HG03558 (cell line): ENCODE data around the gene FAM98A.
A peak's percentile ranks its signal among the peaks of the same experiment; 100 is the strongest.

Experiments
- ATAC-seq: cut with Tn5 transposase; IDR thresholded peaks from one replicate; pipeline ENCODE4 v1.9.1; 2021; ENCODE audit warnings: moderate number of reproducible peaks; ENCODE audit not compliant: unreplicated experiment; ENCODE audit errors: extremely low read depth

The FAM98A gene

GRCh38 chr2:33599175-33599942 lies at the start of gene FAM98A:
Gene FAM98A, minus strand, starts transcription at chr2:33599299. Its CDS starts 78 bp downstream, at chr2:33599221.
- ATAC-seq: peak; percentile 79

DNA sequence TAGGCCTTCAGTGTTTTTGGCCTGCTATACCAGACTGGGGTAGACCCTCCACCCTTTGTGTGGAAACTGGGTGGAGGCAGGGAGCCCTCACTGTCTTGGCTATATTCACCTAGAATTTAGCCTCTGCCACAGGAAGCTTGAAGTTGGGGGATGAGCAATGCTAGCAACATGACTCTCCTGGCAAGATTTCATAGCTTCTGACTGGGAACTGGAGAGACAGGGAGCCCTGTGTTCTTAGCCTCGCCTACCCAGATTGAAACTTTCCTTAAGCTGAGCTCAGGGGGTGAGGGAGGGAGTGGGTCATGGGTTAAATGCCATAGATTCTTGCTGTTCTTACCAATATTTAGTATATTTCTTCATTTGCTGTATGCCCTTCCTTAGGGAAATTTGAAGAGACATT lies 46.8 kb upstream of the FAM98A start:
- no peak for ATAC-seq

DNA sequence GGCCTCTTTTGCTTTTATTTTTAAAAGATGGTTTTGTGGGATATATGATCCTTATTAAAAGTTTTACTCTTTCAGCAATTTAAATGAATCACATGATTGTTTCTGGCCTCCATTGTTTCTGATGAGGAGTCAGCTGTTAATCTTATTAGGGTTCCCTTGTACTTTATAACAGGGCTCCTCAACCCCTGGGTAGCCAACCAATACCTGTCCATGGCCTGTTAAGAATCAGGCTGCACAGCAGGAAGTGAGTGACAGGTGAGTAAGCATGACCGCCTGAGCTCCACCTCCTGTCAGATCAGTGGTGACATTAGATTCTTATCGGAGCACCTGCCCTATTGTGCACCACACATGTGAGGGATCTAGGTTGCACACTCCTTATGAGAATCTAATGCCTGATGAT lies 45.1 kb upstream of the FAM98A start:
- ATAC-seq: no peak

GRCh38 chr2:33636001-33636400 lies 36.9 kb upstream of the FAM98A start:
- no peak for ATAC-seq

- ATAC-seq: no peak
Measured at GRCh38 chr2:33634261-33634910, 35.3 kb upstream of the FAM98A start.

DNA sequence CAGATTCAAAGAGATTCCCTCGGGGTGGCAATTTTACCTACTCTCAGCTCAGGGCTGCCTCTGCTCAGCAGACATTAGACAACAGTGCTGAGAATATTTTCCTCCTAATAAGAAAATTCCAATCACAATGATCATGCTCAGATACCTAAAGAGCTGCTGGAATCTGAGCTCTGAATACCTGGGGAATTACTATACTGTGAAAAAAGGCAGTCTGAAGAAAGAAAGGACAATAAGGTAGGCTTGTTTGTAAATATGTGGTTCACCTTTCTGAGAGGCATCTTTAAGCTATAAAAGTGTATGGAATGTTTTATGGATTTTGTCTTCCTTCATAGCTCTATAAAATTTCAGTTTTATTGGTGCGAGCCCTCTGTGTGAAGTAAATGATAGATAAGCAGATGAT lies 34.2 kb upstream of the FAM98A start:
- no peak for ATAC-seq

DNA sequence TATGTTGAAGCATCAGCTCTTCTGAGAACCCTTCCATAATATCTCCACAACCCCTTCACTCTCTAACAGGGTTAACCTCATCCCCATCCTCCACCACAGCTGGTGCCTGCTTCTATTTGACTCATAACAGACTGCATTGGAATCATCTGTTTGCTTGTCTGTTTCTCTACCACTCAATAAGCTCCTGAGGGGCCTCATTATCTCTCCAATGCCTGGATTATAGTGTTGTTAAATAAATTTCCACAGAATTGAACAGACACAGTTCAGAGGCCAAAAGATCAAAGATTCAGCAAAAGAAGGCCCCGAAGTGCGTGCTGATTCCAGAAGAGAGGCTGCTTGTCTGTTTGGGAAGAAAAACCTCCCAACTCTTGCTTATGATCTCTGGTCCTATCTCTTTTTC lies 33.7 kb upstream of the FAM98A start:
- ATAC-seq: no peak

DNA sequence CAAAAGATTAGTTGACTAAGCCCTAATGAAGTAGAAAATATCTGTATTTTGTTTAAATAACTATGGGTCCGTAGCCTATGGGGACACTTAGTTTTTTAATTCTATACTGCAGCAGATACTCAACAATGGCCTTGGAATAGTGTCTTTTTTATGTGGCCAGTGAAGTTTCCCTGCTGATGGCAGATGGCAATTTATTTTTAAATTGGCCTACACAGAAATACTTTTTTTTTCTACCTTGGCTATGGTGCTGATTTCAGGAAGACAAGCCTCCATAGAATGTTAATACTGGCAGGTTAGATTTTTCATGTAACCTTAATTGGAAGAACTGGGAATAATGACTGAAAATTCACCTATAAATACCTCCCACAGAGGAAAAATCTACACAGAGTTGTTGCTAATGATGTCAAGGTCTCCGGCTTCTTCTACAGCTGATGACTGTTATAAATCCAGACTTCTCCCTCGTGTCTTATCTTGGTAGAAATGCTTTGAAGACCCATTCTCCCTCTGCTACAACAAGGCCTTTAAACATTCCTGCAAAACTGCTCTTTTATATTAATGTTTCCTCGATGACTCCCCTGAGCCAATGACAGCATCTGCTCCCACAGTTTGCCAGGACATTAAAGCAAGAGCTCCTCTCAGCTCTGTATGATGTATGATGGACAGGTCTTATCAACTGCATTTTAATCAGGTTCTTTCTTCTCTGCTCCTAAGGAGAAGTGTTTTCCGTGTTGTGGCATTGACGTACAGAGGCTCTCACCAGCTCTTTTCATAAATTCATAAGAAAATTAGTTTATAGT lies 29.1 kb upstream of the FAM98A start:
- no peak for ATAC-seq

GRCh38 chr2:33619028-33619427 lies 19.9 kb upstream of the FAM98A start:
- ATAC-seq: no peak

DNA sequence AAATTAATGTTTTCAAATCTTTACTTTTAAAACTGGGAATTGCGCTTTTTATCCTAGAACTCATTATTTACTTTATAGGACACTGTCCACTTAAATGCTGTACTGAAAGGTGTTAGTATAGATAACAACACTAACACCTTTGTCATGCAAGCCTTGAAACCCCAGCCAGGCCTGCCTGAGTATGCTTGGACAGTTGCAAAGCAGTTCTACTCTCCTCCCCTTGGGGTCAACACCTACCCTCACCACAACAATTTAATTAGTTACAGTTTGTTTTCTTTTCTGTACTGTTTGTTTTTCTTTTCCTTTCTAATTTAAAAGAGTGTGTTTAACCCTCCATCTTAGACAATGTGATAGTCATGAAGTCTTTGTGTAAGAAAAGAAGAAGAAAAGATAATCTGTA lies 18.9 kb upstream of the FAM98A start:
- no peak for ATAC-seq

DNA sequence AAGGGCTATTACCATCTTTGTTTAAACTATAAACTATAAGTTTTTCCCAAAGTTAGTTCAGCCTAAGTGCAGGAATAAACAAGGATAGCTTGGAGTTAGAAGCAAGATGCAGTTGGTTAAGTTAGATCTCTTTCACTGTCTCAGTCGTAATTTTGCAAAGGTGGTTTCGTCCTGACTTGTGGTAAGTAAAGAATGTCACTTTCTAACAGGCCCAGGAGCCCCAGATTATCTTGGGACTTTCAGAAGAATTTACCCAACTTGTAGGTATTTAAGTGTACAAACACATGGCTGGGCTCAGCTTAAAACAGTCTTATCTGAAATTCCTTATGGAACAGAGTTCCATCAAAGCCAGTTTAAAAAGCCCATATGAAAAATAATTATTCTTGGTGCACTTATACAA lies 18.3 kb upstream of the FAM98A start:
- no peak for ATAC-seq

GRCh38 chr2:33616873-33617272 lies 17.8 kb upstream of the FAM98A start:
- ATAC-seq: no peak

GRCh38 chr2:33614190-33614589 lies 15.1 kb upstream of the FAM98A start:
- no peak for ATAC-seq

- no peak for ATAC-seq
Measured at GRCh38 chr2:33607905-33608304, 8.8 kb upstream of the FAM98A start.

DNA sequence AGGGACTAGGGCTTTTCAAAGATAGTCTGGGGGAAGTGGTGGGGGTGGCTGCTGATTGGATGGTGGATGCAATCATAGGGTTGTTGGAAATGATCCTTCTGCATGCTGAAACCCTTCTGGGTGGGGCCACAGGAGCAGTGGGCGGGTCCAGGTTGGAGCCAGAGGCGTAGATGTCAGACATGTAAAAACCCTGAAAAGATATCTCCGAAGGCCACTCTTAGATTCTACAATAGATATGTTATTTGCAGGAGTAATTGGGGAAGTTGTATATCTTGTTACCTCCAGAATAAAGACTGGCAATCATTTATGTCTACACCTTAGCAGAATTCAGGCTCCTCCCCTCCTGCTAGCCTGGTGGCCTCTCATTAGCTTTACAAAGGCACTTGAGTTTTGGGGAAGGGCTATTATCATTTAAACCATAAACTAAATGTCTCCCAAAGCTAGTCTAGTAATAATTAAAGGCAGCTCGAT lies 8.2 kb upstream of the FAM98A start:
- no peak for ATAC-seq

DNA sequence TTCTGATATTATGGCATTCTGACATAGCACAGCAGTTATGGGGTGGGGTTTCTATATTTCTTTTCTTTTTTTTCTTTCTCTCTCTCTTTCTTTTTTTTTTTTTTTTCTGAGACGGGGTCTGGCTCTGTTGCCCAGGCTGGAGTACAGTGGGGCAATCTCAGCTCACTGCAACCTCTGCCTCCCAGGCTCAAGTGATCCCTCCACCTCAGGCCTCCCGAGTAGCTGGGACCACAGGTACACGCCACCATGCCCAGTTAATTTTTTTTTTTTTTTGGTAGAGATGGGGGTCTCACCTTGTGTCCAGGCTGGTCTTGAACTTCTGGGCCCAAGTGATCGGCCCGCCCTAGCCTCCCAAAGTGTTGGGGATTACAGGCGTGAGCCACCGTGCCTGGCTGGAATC lies 7.5 kb upstream of the FAM98A start:
- no peak for ATAC-seq

DNA sequence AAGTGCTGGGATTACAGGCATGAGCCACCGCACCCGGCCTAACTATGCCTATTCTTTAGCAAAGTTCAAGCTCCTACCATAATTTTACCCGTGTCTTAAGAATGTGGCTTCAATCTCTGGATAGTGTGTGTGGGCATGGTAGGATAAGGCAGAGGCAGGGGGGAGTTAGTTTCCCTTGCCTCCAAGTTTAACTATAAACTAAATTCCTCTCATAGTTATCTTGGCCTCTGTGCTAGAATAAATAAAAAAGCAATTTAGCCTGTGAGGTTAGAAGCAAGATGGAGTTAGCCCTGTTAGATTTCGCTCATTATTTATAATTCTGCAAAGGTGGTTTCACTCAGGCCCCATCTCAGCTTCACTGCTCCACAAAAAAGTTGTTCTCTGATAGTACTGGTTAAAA lies 7.0 kb upstream of the FAM98A start:
- ATAC-seq: no peak

DNA sequence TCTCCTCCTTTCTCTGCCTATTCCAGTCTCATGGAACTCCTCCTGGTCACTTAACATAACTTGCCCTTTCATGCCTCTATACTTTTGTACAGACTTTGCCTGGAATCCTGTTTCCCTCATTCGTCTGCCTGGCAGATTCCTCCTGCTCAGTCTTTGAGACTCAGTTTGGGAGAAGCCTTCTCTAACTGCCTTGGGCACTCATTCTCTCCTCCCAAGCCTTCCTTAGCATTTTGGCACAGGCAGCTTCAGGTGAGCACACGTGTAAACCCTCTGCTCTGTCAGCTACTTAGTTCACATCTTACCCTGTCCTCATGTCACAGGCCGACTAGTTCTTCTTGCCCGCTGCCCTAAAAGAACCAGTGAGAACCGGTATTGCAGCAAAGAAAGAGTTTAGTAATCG lies 6.0 kb upstream of the FAM98A start:
- no peak for ATAC-seq

GRCh38 chr2:33603416-33603815 lies 4.3 kb upstream of the FAM98A start:
- ATAC-seq: no peak

DNA sequence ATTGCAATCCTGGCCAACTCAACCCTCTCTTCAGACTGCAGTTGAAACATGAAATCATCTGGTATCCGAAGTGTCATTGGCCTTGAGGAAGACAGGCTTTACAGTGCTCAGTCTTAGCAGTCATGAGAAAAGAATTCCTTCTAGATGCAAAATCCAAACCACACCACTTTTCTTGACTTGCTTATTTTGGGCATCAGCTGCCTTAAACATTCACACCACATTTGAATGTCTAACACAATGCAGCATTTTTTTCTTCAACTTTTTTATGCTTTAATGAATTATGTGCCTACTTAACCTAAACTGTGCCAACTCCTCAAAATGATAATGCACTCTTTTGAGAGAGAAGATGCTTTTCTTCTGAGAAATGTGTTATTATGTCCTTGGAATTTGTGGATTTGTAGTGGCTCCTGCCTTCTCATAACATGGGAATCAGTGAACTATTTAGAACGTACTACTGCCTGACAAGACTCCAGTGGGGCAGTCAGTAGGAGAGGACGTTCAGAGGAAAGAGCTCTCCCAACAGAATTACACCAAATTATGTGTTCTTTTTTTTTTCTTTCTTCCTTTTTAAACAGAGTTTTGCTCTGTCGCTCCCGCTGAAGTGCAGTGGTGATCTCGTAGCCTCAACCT lies 3.2 kb upstream of the FAM98A start:
- no peak for ATAC-seq

DNA sequence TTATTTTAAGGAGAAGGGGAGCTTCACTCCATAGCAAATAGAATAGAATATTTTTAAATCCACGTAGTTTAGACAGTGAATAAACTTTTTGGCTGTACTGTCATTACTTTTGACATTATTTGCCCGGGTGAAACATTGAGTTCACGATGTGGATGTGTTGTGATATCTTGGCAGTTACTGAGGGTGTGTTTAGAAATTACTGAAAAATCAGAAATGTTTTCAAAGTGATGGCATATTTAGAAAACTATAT lies 769 bp upstream of the FAM98A start:
- ATAC-seq: no peak
